Breast epithelium (tissue), 4 donors: ENCODE data around the gene EFHD1. TPM values are rescaled to one million over a fixed set of nuclear protein-coding genes. Genes with fewer than 3 reads are reported as not detected.

Experiments used
- DNase-seq, 2 donors: peaks; one replicate each; pipeline ENCODE4 v3.0.0-alpha.2; 2019; ENCODE audit warnings: low spot score in 2 of 2
- H3K27ac ChIP-seq, 2 donors: fragments of 200-600 bp; sonication (generic) in 1 of 2; one replicate each; pipeline ENCODE4 v1.5.1; 2016 to 2019; ENCODE audit warnings: mild to moderate bottlenecking in 1 of 2
- H3K27me3 ChIP-seq, 2 donors: fragments of 200-600 bp; sonication (generic) in 1 of 2; one replicate each; pipeline versions ENCODE4 v1.5.1 to v1.6.0; 2017 to 2019; ENCODE audit warnings: control low read depth in 1 of 2, mild to moderate bottlenecking in 1 of 2
- H3K36me3 ChIP-seq: fragments of 200-600 bp; one replicate; pipeline ENCODE4 v1.5.1; 2019
- H3K4me1 ChIP-seq, 2 donors: fragments of 200-600 bp; sonication (generic); one replicate each; pipeline ENCODE4 v1.5.1; 2016 to 2019; ENCODE audit warnings: control low read depth in 1 of 2
- H3K4me3 ChIP-seq, 3 donors: fragments of 200-600 bp; sonication (generic); 1 replicate in 2 of 3; 2 replicates in 1 of 3; pipeline ENCODE4 v1.5.1; 2016 to 2019; ENCODE audit warnings: mild to moderate bottlenecking in 3 of 3, moderate library complexity in 2 of 3
- H3K9me3 ChIP-seq, 2 donors: fragments of 200-600 bp; sonication (generic) in 1 of 2; one replicate each; pipeline ENCODE4 v1.5.1; 2016 to 2019; ENCODE audit warnings: control low read depth in 1 of 2
- POLR2A ChIP-seq: fragments of 450-650 bp; IDR thresholded peaks from one replicate; pipeline ENCODE4 v1.6.1; 2016; ENCODE audit warnings: antibody characterized with exemption, mild to moderate bottlenecking, moderate library complexity
- POLR2AphosphoS5 ChIP-seq, 3 donors: sonication (generic); formaldehyde crosslinking; IDR thresholded peaks; one replicate each; pipeline ENCODE4 v1.6.1; 2017; ENCODE audit warnings: antibody characterized with exemption in 3 of 3
- intact Hi-C: fragments of 100-400 bp; cut with DNase I; formaldehyde crosslinking; loops from one replicate; pipeline ENCODE4 v1.15.1; 2023; ENCODE audit warnings: low total_unique reads
- total RNA-seq, 3 donors: library from RNA; depleted of rRNA; stranded (reverse); fragments of >200 nt; gene quantifications; one replicate each; pipeline ENCODE4 v1.1.0, GENCODE V29; 2016
- TF ChIP-seq, protein P1 (sequence below), 3 donors: fragments of 450-650 bp; IDR thresholded peaks; one replicate each; pipeline ENCODE4 v1.5.1; 2016 to 2017; ENCODE audit warnings: antibody characterized with exemption in 3 of 3, mild to moderate bottlenecking in 3 of 3, moderate library complexity in 3 of 3

The EFHD1 gene
- total RNA-seq, 3 donors from 2014 or later: 31.0 to 67.2 (median 52.8) TPM

DNA sequence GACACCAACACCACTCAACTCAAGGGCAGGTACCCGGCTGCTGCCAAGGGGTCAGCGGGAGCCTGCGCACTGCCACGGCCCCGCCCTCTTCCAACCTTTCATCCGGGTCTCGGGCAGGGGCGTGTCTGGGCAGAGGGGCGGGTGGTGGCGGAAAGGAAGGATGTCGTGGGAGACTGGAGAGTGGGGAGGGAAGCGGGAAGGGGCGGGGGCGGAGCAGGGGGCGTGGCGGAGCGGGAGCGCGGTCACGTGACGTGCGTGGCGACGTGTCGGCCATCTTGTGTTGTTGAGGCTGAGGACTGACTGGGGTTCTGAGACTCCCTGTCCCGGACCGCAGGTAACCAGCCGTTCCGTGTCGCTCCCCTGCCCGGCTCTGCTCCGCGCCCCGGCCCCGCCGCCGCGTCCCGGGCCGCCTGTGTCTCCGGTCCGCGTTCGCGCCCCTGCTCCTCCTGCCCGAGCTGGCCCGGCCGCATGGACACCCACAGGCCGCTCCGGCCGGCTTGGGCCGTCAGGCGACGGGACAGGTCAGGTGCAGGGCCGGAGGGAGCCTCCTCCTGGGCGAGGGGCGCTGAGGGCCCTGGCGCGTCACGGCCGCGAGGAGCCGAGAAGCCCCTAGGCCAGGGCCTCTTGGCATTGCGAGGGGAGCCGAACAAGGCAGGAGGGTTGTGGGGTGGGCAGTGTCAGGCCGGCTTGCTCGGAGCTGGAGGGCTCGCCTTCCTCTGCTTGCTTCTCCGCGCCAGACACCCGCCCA, 63.8 kb downstream of the EFHD1 start, which contains the start of gene GIGYF2:
GIGYF2 (plus strand) TSS at position 273 of the 748 bp plus-strand sequence. CDS start 37,867 bp downstream, outside the sequence.
- peak; percentile 96 to 99 for DNase-seq
- Histone ChIP-seq H3K4me3 (peak within 1 kb of the TSS; percentile 73 to 91 (median 88)), H3K9me3 (no peaks in the 10 kb centered on the region), H3K27ac (peak within 1 kb of the TSS; percentile 97), H3K4me1 (peaks cover 0 to 19% of the 10 kb centered on the region in 2 donors), H3K27me3 (no peaks in the 10 kb centered on the region), H3K36me3 (no peaks in the 10 kb centered on the region)
- TF ChIP-seq POLR2AphosphoS5 (IDR thresholded peaks at IDR 0.05): peak; percentile 13 to 64 (median 33)
- TF ChIP-seq, protein P1, sequence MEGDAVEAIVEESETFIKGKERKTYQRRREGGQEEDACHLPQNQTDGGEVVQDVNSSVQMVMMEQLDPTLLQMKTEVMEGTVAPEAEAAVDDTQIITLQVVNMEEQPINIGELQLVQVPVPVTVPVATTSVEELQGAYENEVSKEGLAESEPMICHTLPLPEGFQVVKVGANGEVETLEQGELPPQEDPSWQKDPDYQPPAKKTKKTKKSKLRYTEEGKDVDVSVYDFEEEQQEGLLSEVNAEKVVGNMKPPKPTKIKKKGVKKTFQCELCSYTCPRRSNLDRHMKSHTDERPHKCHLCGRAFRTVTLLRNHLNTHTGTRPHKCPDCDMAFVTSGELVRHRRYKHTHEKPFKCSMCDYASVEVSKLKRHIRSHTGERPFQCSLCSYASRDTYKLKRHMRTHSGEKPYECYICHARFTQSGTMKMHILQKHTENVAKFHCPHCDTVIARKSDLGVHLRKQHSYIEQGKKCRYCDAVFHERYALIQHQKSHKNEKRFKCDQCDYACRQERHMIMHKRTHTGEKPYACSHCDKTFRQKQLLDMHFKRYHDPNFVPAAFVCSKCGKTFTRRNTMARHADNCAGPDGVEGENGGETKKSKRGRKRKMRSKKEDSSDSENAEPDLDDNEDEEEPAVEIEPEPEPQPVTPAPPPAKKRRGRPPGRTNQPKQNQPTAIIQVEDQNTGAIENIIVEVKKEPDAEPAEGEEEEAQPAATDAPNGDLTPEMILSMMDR (IDR thresholded peaks at IDR 0.05): peak in 1 of 3 donors; percentile 19
- no peak for TF ChIP-seq POLR2A
- intact Hi-C loops: no loop called here

DNA sequence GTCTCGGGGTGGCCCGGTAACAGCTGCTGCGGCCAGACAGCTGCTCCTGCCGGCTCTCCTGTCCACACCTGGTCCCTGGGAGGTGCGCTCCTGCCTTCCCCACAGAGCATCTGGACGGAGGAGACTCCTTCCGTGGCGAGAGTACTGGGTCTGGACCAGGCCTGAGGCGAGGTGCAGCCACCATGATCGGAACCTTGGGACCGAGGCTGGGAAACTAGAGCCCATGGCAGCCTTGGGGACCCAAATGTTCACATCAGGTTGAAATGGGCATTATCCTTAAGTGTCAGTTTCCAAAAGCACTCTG, 64.4 kb downstream of the EFHD1 start:
- Histone ChIP-seq H3K4me1 (peaks cover 0 to 19% of the 10 kb centered on the region in 2 donors), H3K27ac (peak overlapping the region; percentile 97), H3K9me3 (no peaks in the 10 kb centered on the region), H3K27me3 (no peaks in the 10 kb centered on the region), H3K4me3 (peak overlapping the region; percentile 73 to 91 (median 88)), H3K36me3 (no peaks in the 10 kb centered on the region)
- intact Hi-C loops: no loop called here
- DNase-seq: no peak
- TF ChIP-seq POLR2AphosphoS5 (IDR thresholded peaks at IDR 0.05) (no peak), POLR2A (no peak)
- TF ChIP-seq, protein P1 (IDR thresholded peaks at IDR 0.05): no peak

DNA sequence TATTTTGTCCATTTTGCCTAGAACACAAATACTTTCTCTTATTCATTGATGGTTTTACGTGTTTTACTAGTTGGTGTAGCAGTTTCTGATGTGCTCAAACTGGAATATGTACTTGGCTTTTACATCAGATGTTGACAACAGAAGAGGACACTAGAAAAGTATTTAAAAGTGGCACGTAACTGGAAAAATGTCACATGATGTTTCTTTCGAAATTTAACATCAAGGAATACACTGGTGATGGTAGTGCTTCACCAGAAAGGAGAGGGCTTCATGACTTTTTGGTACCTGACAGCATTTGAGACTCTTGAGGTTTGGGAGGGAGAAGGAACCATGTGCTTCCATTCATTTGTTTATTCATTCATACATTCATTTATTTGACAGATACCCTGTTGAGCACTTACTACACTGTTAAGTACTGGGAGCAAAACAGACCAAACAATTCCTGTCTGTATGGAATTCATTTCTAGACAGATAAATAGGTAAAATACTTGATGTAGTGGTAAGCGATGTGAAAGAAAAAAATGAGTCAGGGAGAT, 65.2 kb downstream of the EFHD1 start:
- H3K27me3 ChIP-seq: no peaks in the 10 kb centered on the region
- TF ChIP-seq POLR2AphosphoS5 (IDR thresholded peaks at IDR 0.05): no peak
- no peak for DNase-seq
- peak overlapping the region; percentile 73 to 91 (median 88) for H3K4me3 ChIP-seq
- H3K9me3 ChIP-seq: no peaks in the 10 kb centered on the region
- H3K27ac ChIP-seq: peak overlapping the region; percentile 97
- intact Hi-C loops: no loop called here
- peaks cover 0 to 19% of the 10 kb centered on the region in 2 donors for H3K4me1 ChIP-seq
- H3K36me3 ChIP-seq: no peaks in the 10 kb centered on the region

- Histone ChIP-seq H3K27ac (no peak overlapping the region), H3K4me3 (peak overlapping the region in 2 of 3 donors; percentile 88 to 91), H3K27me3 (no peaks in the 10 kb centered on the region), H3K9me3 (no peaks in the 10 kb centered on the region), H3K36me3 (no peaks in the 10 kb centered on the region), H3K4me1 (peaks cover 0 to 19% of the 10 kb centered on the region in 2 donors)
- no peak for DNase-seq
- TF ChIP-seq POLR2A: no peak
- no peak for TF ChIP-seq POLR2AphosphoS5 (IDR thresholded peaks at IDR 0.05)
- TF ChIP-seq, protein P1 (IDR thresholded peaks at IDR 0.05): no peak
- intact Hi-C loops: no loop called here
Observed at GRCh38 chr2:232699110-232699509, 65.7 kb downstream of the EFHD1 start.

GRCh38 chr2:232700154-232700553, 66.8 kb downstream of the EFHD1 start:
- H3K4me1 ChIP-seq: peaks cover 0 to 19% of the 10 kb centered on the region in 2 donors
- H3K9me3 ChIP-seq: no peaks in the 10 kb centered on the region
- no peaks in the 10 kb centered on the region for H3K27me3 ChIP-seq
- DNase-seq: no peak
- no peak overlapping the region for H3K27ac ChIP-seq
- intact Hi-C loops: no loop called here
- no peak overlapping the region for H3K4me3 ChIP-seq
- no peak for TF ChIP-seq POLR2A
- TF ChIP-seq POLR2AphosphoS5 (IDR thresholded peaks at IDR 0.05): no peak
- TF ChIP-seq, protein P1 (IDR thresholded peaks at IDR 0.05): no peak
- H3K36me3 ChIP-seq: no peaks in the 10 kb centered on the region
